Activated naive CD4-positive, alpha-beta T cell treated with Interleukin-2 at 50 U/mL for 16 hours (primary cell): ENCODE measurements around the gene TES.
A peak's percentile ranks its signal among the peaks of the same experiment; 100 is the strongest.
"Not testable (repeated sequence)": the region's sequence is repeated elsewhere in the genome, so short reads cannot be mapped to it uniquely, and the experiment has no call there.

Experiments used
- DNase-seq: peaks from one replicate; pipeline ENCODE4 v3.0.0-alpha.2; 2020

Gene TES

GRCh38 chr7:116210345-116211005 lies at the start of gene TES:
TES (plus strand) TSS chr7:116210539; CDS start chr7:116210708, 169 bp downstream.
- peak; percentile 70 for DNase-seq

GRCh38 chr7:116161728-116162127 lies 48.6 kb upstream of the TES start:
- DNase-seq: no peak

- no peak for DNase-seq
These were observed 48.1 kb upstream of the TES start for GRCh38 chr7:116162254-116162653.

- DNase-seq: no peak
These were observed 47.3 kb upstream of the TES start for GRCh38 chr7:116162992-116163391.

GRCh38 chr7:116164552-116165306 lies 45.6 kb upstream of the TES start:
- DNase-seq: no peak

GRCh38 chr7:116165717-116166116 lies 44.6 kb upstream of the TES start:
- DNase-seq: no peak

GRCh38 chr7:116166156-116166555 lies 44.2 kb upstream of the TES start:
- no peak for DNase-seq

GRCh38 chr7:116167177-116167576 lies 43.2 kb upstream of the TES start:
- DNase-seq: no peak

GRCh38 chr7:116169060-116169459 lies 41.3 kb upstream of the TES start:
- DNase-seq: no peak

- DNase-seq: no peak
These were observed 40.2 kb upstream of the TES start for GRCh38 chr7:116170180-116170579.

GRCh38 chr7:116171094-116171493 lies 39.2 kb upstream of the TES start:
- DNase-seq: no peak

GRCh38 chr7:116172353-116172752 lies 38.0 kb upstream of the TES start:
- no peak for DNase-seq

- DNase-seq: no peak
These were observed 37.0 kb upstream of the TES start for GRCh38 chr7:116173051-116174028.

GRCh38 chr7:116175095-116175494 lies 35.2 kb upstream of the TES start:
- not testable (repeated sequence) for DNase-seq

- no peak for DNase-seq
These were observed 34.1 kb upstream of the TES start for GRCh38 chr7:116176226-116176625.

- no peak for DNase-seq
These were observed 33.3 kb upstream of the TES start for GRCh38 chr7:116177009-116177408.

- DNase-seq: no peak
These were observed 30.0 kb upstream of the TES start for GRCh38 chr7:116180302-116180701.

- DNase-seq: no peak
These were observed 28.3 kb upstream of the TES start for GRCh38 chr7:116182023-116182422.

GRCh38 chr7:116185450-116185849 lies 24.9 kb upstream of the TES start:
- DNase-seq: no peak

GRCh38 chr7:116185956-116186355 lies 24.4 kb upstream of the TES start:
- DNase-seq: no peak

GRCh38 chr7:116187400-116187799 lies 22.9 kb upstream of the TES start:
- DNase-seq: no peak

- DNase-seq: no peak
These were observed 16.8 kb upstream of the TES start for GRCh38 chr7:116193329-116194087.

GRCh38 chr7:116194115-116194514 lies 16.2 kb upstream of the TES start:
- DNase-seq: no peak
